CD4-positive, alpha-beta T cell treated with Interleukin-17A for 4 hours (primary cell): ENCODE measurements around the gene LDHB.
"Not testable (repeated sequence)": the region's sequence is repeated elsewhere in the genome, so short reads cannot be mapped to it uniquely, and the experiment has no call there.

Experiments
- DNase-seq: peaks from one replicate; pipeline ENCODE4 v3.0.0-alpha.2; 2020; ENCODE audit warnings: mixed read lengths

LDHB gene

DNA sequence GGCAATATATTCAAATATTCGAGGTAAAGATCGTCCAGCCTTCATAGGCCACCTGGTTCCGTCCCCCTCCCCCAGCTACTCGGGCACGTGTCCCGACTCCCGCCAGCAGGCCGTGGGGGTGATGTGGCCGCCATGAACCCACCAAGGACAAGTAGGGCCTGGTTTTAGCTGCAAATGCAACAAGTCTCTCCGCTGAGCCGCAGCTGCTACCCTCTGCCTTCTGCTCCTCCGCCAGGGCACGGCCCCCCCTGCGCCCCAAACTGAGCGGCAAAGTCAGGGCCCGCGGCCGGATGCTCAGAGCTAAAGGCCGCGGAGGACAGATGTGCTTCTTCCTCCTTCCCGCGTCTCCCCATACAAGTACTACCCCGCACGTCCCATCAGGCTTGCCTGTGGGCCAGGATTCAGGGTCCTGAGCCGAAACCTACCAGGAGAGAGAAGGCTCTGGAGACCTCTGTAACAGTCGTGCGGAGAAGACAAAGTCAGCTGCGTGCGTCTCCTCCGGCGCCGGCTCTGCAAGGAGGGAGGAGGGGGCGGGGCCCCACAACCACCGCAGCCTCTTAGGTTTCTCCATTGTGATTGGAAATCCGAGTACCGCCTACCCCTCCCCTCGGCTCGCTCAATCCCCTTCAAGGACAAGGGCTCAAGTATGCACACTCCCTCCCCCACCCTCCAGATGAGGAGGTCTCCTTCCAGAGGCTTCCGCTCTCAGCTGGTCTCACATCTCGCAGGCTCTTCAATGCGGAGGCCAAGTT is at the start of gene LDHB:
TSS of gene LDHB (minus strand) at position 517 of the 752 bp plus-strand sequence. CDS start 3,171 bp downstream, outside the sequence.
- peak; percentile 96 for DNase-seq

- DNase-seq, result no peak
Measured at GRCh38 chr12:21704847-21705246, 47.2 kb upstream of the LDHB start.

DNA sequence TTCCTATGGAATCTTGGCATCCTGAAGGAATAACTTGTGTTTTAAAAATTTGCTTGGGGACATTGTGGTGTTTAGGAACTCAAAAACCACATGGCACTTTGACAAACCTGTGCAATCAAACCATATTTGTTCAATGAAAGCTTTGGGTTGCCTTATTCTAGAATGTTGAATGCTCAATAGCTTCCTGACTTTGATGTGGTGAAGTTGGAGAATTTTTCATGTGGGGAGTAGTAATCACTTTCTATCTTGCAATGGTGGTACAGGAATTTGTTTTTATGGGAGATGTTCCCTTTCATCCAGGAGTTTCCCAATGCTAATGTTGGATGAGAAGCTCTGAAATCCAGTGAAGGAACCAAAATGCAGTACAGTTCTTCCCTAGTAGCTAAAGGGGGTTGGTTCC is 42.2 kb upstream of the LDHB start:
- no peak for DNase-seq

DNA sequence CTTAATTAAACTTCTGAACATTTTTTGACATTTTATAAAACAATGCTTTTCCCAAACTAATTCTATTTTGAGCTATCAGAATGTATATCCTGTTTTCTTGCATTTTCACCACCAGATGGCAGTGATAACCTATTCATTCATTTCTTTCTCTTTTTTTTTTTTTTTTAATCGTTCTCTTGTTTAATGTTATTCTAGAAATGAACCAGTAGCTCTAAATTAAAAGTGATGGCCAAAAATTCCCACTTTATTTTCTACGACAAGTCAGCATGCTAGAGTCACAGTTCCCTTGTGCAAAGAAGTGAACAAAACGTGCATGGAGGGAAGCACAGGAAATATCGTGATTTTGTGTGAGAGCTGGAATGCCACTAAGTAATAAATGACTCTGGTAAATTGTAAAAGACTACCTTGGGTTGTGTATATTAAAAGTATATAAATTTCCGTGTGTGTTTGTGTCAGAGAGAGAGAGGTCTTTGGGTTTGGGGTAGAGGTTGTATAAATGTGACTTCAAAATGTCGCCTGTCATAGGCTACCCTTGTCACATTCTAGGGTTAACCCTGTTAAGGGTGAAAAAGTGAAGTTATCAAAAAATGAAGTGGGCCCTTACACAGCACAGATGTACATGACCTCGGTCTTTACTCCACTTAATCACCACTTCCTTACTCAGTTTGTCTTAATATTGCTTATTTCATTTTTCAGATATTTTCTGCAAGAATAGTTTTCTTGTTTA is 40.4 kb upstream of the LDHB start:
- no peak for DNase-seq

GRCh38 chr12:21696625-21697024 is 39.0 kb upstream of the LDHB start:
- DNase-seq, result no peak

- DNase-seq, result no peak
Measured at GRCh38 chr12:21695986-21696385, 38.3 kb upstream of the LDHB start.

GRCh38 chr12:21694660-21695059 is 37.0 kb upstream of the LDHB start:
- no peak for DNase-seq

DNA sequence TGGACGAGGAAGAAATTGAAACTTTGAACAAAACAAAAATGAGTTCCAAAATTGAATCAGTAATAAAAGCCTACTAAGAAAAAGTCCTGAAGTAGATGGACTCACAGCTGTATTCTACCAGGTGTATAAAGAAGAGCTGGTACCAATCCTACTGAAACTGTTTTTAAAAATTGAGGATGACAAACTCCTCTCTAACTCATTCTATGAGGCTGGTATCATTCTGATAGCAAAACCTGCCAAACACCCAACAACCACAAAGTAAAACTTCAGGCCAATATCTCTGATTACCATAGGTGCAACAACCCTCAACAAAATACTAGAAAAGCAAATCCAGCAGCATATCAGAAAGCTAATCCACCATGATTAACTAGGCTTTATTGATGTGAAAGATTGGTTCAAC is 33.9 kb upstream of the LDHB start:
- no peak for DNase-seq

DNA sequence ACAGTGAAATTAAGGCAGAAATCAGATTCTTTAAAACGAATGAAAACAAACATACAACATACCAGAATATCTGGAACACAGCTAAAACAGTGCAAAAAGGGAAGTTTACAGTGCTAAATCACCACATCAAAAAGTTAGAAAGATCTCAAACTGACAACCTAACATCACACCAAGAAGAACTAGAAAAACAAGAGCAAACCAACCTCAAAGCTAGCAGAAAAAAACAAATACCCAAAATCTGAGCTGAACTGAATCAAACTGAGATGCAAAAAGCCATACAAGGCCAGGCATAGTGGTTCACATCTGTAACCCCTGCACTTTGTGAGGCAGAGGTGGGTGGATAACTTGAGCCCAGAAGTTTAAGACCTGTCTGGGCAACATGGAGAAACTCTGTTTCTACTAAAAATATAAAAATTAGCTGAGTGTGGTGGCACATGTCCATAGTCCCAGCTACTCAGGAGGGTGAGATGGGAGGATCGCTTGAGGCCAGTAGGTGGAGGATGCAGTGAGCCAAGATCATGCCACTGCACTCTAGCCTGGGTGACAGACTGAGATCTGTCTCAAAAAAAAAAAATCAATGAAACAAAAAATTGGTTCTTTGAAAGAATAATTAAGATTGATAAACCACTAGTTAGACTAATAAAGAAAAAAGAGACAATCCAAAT is 33.2 kb upstream of the LDHB start:
- DNase-seq, result no peak

DNA sequence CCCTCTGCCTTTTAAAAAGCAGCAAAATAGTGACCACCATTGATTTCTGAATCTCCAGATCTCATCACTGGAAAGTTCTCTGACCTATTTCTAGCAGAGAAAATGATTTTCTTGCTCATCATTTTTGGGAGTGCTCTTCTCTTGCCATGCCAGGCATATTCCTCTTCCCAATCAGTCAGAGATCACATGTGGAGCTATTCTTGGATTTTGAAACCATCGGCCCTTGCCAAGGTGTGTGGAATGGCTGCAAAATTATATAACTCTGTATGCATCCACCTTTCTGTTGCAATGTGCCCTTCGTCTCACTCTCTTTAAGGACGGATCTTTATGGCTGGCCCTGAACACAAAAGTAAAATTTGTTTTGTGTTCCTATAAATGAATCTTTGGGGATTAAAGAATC is 25.5 kb upstream of the LDHB start:
- no peak for DNase-seq

- DNase-seq, result no peak
Measured at GRCh38 chr12:21678959-21679358, 21.3 kb upstream of the LDHB start.

GRCh38 chr12:21677622-21678277 is 20.1 kb upstream of the LDHB start:
- DNase-seq, result peak; percentile 54

GRCh38 chr12:21677204-21677603 is 19.6 kb upstream of the LDHB start:
- DNase-seq, result no peak

DNA sequence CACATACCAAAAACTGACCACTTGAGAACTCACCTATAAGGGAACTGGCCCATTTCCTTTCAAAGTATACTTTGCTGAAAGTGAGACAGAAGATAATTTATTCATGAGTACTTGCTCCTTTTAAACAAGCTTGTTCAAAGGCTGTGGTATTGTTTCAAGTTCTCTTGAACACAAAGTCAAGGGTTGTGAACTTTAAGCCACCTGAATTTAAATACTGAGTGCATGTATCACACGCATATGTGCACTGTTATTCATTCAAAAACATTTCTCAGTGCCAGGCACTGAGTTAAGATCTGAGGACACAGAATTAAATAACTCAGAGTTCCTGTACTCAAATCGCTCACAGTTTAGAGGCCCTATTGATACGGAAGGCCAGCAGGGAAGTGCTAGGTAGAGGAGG is 19.1 kb upstream of the LDHB start:
- peak; percentile 14 for DNase-seq

GRCh38 chr12:21675641-21676040 is 18.0 kb upstream of the LDHB start:
- DNase-seq, result no peak

DNA sequence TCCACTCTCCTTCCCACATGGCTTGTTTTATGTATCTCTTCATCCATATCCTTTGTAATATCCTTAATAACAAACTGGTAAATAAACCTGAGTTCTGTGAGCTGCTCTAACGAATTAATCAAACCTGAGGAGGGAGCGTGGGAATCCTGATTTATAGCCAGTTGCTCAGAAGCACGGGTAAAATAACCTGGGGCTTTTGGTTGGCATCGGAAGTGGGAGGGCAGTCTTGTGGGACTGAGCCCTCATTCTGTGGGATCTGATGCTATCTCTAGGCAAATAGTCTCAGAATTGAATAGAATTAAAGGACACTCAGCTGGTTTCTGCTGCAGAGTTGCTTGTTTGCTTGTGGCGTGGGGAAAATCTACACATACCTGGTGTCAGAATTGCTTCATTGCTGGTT is 17.5 kb upstream of the LDHB start:
- DNase-seq, result no peak

- DNase-seq, result not testable (repeated sequence)
Measured at GRCh38 chr12:21673830-21674552, 16.3 kb upstream of the LDHB start.

DNA sequence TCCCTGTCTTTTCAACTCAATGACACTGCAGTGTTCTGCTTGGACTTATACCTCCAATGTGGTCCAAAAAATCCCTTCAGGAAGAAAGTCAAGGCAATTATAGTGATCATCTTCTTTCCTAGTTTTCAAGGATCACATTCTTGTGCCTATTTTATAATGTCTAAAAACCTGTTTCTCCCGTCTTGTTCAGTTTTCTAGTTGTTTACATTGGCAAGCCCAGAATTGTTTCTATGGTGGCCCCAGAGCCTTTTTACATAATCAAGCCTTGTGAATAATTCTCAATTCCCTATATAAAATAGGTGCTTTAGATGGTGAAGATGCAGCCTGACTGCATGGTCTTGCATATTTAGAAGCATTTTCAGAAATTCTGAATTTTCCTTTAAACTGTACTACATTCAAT is 14.5 kb upstream of the LDHB start:
- no peak for DNase-seq

- DNase-seq, result no peak
Measured at GRCh38 chr12:21666722-21667121, 9.1 kb upstream of the LDHB start.

DNA sequence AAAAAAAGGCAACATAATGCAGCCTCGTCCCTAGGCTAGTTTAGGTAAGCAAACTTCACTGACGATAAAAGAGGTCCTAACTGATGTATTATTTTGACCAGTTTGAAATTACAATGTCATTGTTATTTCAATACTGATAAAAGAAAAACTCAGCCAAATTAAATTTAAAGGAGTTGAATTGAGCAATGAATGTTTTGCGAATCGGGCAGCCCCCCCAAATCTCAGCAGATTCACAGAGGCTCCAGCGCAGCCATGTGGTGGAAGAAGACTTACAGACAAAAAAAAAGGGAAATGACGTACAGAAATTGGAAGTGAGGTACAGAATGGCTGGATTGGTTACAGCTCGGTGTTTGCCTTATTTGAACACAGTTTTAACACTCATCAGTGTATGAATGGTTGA is 8.2 kb upstream of the LDHB start:
- DNase-seq, result no peak

DNA sequence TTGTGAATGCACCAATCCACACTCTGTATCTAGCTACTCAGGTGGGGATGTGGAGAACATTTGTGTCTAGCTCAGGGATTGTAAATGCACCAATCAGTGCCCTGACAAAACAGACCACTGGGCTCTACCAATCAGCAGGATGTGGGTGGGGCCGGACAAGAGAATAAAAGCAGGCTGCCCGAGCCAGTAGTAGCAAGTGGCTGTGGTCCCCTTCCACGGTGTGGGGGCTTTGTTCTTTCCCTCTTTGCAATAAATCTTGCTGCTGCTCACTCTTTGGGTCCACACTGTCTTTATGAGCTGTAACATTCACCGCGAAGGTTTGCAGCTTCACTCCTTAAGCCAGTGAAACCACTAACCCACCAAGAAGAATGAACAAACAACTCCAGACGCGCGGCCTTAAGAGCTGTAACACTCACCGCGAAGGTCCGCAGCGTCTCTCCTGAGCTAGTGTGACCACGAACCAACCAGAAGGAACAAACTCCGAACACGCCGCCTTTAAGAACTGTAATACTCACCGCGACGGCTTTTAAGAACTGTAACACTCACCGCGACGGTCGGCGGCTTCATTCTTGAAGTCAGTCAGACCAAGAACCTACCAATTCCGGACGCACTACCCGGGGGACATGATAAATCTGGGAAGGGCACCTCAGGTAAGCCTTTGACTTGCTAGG is 4.6 kb upstream of the LDHB start:
- DNase-seq, result no peak
